GM20000 (cell line): Measurements from ENCODE around the gene GRM7.

ENCODE experiments used
- DNase-seq: peaks from one replicate; pipeline ENCODE4 v3.0.0; 2012; ENCODE audit warnings: low spot score
- TF ChIP-seq, protein P1 (sequence below): IDR thresholded peaks from 2 replicates; pipeline ENCODE4 v1.5.1; 2012; ENCODE audit warnings: mild to moderate bottlenecking, control low read depth; ENCODE audit errors: extremely low read depth, missing control alignments

GRM7 gene

GRCh38 chr3:7211740-7212139 is 350.8 kb downstream of the GRM7 start:
- TF ChIP-seq, protein P1, sequence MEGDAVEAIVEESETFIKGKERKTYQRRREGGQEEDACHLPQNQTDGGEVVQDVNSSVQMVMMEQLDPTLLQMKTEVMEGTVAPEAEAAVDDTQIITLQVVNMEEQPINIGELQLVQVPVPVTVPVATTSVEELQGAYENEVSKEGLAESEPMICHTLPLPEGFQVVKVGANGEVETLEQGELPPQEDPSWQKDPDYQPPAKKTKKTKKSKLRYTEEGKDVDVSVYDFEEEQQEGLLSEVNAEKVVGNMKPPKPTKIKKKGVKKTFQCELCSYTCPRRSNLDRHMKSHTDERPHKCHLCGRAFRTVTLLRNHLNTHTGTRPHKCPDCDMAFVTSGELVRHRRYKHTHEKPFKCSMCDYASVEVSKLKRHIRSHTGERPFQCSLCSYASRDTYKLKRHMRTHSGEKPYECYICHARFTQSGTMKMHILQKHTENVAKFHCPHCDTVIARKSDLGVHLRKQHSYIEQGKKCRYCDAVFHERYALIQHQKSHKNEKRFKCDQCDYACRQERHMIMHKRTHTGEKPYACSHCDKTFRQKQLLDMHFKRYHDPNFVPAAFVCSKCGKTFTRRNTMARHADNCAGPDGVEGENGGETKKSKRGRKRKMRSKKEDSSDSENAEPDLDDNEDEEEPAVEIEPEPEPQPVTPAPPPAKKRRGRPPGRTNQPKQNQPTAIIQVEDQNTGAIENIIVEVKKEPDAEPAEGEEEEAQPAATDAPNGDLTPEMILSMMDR, result no peak
- no peak for DNase-seq

GRCh38 chr3:7215706-7216105 is 354.8 kb downstream of the GRM7 start:
- TF ChIP-seq, protein P1, result no peak
- no peak for DNase-seq

- TF ChIP-seq, protein P1, result no peak
- no peak for DNase-seq
Measured at GRCh38 chr3:7226393-7226792, 365.5 kb downstream of the GRM7 start.

DNA sequence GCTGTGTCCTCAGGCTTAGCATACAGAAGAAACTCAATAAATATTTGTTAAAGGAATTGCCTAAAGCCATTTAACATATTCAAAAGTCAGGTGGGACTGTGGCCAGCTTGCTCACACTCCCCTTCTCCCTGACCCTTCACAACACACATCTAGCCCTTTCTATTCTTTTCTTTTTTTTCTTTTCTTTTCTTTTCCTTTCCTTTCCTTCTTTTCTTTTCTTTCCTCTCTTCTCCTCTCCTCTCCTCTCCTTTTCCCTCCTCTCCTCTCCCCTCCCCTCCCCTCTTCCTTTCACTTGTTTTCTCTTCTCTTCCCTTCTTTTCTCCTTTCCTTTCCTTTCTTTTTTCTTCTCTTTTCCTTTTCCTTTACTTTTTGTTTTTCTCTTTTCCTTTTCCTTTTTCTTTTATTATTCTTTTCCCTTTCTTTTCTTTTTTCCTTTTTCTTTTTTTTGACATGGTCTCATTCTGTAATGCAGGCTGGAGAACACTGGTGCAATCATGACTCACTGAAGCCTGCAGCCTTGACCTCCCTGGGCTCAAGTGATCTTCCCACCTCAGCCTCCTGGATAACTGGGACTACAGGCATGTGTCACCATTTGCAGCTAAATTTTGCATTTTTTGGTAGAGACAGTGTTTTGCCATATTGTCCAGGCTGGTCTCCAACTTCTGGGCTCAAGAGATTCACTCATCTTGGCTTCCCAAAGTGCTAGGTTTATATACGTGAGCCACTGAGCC is 377.8 kb downstream of the GRM7 start:
- DNase-seq, result no peak

DNA sequence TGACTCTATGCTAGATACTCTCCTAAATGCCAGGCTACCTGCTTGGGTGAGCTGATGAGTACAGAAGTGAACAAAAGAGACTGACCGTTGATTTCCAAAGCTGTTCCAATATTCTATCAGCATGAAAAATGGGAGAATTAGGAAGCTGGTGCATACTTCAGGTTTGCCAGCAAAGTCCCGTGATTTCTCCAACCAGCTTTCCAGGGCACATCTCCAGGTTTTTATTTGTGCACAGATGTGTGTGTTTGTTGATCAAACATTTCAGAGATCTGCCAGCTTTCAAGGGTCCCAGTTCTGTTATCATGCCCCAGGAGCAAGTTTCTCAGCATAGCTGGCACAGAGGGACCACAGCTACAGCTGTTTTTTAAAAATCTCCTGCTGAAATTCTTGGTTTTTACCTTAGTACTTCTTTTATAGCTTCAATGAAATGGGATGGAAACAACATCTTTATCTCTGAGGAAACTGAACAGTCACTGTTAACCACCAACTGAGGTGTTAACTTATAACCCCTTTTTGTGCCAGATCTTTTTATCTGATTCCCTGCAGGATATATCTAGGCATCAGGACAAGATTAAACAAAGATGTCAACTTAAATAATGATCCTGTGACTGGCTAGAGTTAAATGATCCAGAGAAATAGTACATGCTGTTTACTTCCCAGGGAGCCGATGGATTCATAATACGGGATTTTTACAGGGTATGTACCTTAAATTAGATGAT is 380.8 kb downstream of the GRM7 start:
- DNase-seq, result no peak
- TF ChIP-seq, protein P1, result no peak

More for the DNA sequence above, 377.8 kb downstream of the GRM7 start:
- TF ChIP-seq, protein P1, result no peak

- no peak for DNase-seq
- TF ChIP-seq, protein P1, result no peak
Measured at GRCh38 chr3:7242303-7242635, 381.4 kb downstream of the GRM7 start.

DNA sequence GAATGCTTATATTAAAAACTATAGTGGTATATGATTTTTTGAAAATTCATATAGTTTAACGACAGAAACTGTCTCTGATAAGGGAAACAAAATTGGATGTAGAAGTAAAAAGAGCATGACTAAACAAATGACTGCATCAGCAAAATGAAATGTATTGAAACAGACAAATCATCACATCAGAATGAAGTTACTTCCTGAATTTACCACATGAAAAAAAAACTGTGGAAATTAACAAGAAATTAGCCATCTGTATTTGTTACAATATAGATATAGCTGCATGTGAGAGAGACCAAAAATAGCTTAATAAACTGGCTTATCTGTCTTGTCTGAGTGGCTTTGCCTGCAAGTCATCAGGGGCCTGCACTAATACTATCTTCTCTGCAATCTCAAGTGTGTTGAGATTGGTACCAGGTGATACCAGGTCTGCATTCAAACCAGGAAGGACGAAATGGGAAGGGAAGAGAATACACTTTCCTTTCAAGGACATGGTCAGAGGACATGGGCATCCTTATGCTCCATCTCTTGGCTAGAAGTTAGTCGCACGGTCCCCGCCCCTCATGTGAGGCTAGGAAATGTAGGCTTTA is 388.7 kb downstream of the GRM7 start:
- TF ChIP-seq, protein P1, result no peak
- DNase-seq, result no peak
